ENCODE measurements around the gene KDM6B.
A peak's percentile ranks its signal among the peaks of the same experiment; 100 is the strongest.

Gene KDM6B

DNA sequence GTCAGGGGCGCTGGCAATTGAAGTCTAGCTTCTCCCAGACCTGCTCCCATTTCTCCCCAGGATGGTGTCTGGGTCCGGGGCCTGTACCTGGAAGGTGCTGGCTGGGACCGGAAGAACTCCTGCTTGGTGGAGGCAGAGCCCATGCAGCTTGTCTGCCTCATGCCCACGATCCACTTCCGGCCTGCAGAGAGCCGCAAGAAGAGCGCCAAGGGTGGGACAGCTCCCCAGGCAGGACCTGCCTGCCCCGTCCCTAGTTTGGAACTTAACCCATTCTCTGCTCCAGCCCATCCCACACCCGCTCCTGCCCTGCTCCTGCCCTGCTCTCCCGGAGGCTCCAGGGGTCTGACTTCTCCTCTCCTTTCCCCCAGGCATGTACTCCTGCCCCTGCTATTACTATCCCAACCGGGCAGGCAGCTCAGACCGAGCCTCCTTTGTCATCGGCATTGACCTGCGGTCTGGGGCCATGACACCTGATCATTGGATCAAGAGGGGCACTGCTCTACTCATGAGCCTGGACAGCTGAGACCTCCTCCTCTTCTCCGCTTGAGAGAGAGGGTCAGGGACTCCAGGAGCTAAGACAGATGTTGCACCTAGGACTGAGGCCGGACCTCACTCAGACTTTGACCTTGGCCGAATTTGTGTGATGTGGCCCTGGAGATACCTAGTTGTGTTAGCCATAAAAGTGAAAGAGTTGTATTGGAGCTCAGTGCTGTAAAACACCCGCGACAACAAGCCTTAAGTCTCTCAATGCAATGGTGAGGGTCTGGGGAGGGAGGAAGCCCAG, 814 bp upstream of the KDM6B start:
- TF ChIP-seq ZNF626 (tag by site-specific recombination; IDR thresholded peaks at IDR 0.05) = no peak
- TF ChIP-seq OVOL3 (tag by site-specific recombination; IDR thresholded peaks at IDR 0.05) = no peak
- peak; percentile 13; the same call in 1 of the 2 replicates for TF ChIP-seq ZBTB17 (tag by site-specific recombination; IDR thresholded peaks at IDR 0.05)
- TF ChIP-seq BCL11A (tag by site-specific recombination; IDR thresholded peaks at IDR 0.05; ENCODE audit: low read depth) = no peak
- no peak for TF ChIP-seq GFI1B (tag by site-specific recombination; IDR thresholded peaks at IDR 0.05)
- TF ChIP-seq BCL11B (tag by site-specific recombination; IDR thresholded peaks at IDR 0.05; ENCODE audit: low read depth) = 0 out of 2 replicates have a peak, but pooled peaks have one; percentile 24
- Histone ChIP-seq H3K4me1 (ENCODE audit: control insufficient read depth, insufficient read depth, low read length) (peaks cover 17% of the 10 kb centered on the region), H3K36me3 (ENCODE audit: control insufficient read depth in 2 of 2, insufficient read depth in 1 of 2, low read length in 2 of 2) (no peaks in the 10 kb centered on the region), H3K27ac (ENCODE audit: extremely low read depth, low read depth, low read length) (no peak overlapping the region; the same call in 1 of the 2 replicates), H3K9me3 (ENCODE audit: control insufficient read depth, insufficient read depth, low read depth, low read length) (no peaks in the 10 kb centered on the region), H3K4me3 (ENCODE audit: low read depth, low read length) (no peak overlapping the region)
- CTCF ChIA-PET = interaction anchor here (0.6 to 3.4 kb wide), 18 partner anchors 8 to 225 kb away, joined by 3 to 15 read pairs (median 6); no protein-coding TSS in a partner anchor
- POLR2A ChIA-PET = interaction anchor here (1.0 to 6.1 kb wide), 4 partner anchors 11 to 98 kb away, joined by 3 to 56 read pairs (median 24); partner anchors contain the start of genes CNTROB, CYB5D1, NAA38 and RNF227

DNA sequence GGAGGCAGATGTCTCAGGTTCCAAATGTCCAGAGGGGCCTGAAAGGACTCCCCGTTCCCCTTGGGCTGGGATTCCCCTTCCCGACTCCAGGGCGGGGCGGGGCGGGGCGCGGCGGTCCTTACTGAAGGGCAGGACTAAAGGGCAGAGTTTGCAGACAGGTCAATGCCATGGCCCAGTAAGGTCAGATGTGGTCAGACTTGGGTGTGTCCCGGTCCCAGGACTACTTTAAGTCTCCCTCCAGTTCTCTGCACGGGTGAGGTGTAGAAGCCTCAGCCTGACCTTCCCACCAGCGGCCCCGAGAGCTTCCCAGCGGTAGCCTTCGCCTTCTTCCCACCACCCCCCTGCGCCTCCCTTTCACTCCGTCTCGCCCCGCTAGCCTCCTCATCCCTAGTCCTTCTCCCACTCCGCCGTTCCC, 532 bp downstream of the KDM6B start:
- POLR2A ChIA-PET = interaction anchor here (0.6 to 6.1 kb wide), 11 partner anchors 9 to 517 kb away, joined by 3 to 56 read pairs (median 3); partner anchors contain the start of genes CNTROB, CYB5D1, NAA38 and TMEM88
- peaks cover 21% of the 10 kb centered on the region for H3K4me1 ChIP-seq (ENCODE audit: control insufficient read depth, insufficient read depth, low read length)
- CTCF ChIA-PET = interaction anchor here (0.6 to 3.4 kb wide), 33 partner anchors 8 to 218 kb away, joined by 3 to 16 read pairs (median 5); partner anchors contain the start of gene NAA38
- TF ChIP-seq ZNF791 (tag by site-specific recombination; IDR thresholded peaks at IDR 0.05) = no peak
- peak; percentile 57; the same call in 1 of the 2 replicates for TF ChIP-seq HIC1 (tag by site-specific recombination; IDR thresholded peaks at IDR 0.05)
- 0 out of 2 replicates have a peak, but pooled peaks have one; percentile 1 for TF ChIP-seq ZNF23 (tag by site-specific recombination; IDR thresholded peaks at IDR 0.05; ENCODE audit: borderline replicate concordance)
- TF ChIP-seq SALL2 (tag by site-specific recombination; IDR thresholded peaks at IDR 0.05; ENCODE audit: borderline replicate concordance) = no peak
- peak; percentile 72 for TF ChIP-seq BCL11B (tag by site-specific recombination; IDR thresholded peaks at IDR 0.05; ENCODE audit: low read depth)
- TF ChIP-seq PRDM1 (tag by site-specific recombination; IDR thresholded peaks at IDR 0.05) = 0 out of 2 replicates have a peak, but pooled peaks have one; percentile 35
- TF ChIP-seq KLF8 (tag by site-specific recombination; IDR thresholded peaks at IDR 0.05) = peak; percentile 47; the same call in 1 of the 2 replicates
- peak; percentile 40; the same call in 1 of the 2 replicates for TF ChIP-seq ZBTB10 (tag by site-specific recombination; IDR thresholded peaks at IDR 0.05)
- TF ChIP-seq ZNF366 (tag by site-specific recombination; conservative IDR thresholded peaks at IDR 0.05) = 0 out of 2 replicates have a peak, but pooled peaks have one; percentile 62
- peak; percentile 6; the same call in 1 of the 2 replicates for TF ChIP-seq KLF7 (tag by site-specific recombination; IDR thresholded peaks at IDR 0.05; ENCODE audit: borderline replicate concordance)
- TF ChIP-seq KLF1 (tag by site-specific recombination; IDR thresholded peaks at IDR 0.05) = peak; percentile 68; the same call in 1 of the 2 replicates
- peak; percentile 65; the same call in 1 of the 2 replicates for TF ChIP-seq ZNF76 (tag by site-specific recombination; IDR thresholded peaks at IDR 0.05; ENCODE audit: borderline replicate concordance, low read depth)
- peak; percentile 67; the same call in 1 of the 2 replicates for TF ChIP-seq BCL11A (tag by site-specific recombination; IDR thresholded peaks at IDR 0.05; ENCODE audit: low read depth)
- no peak for TF ChIP-seq ZNF768 (tag by site-specific recombination; IDR thresholded peaks at IDR 0.05)
- no peak for TF ChIP-seq ZNF747 (tag by site-specific recombination; IDR thresholded peaks at IDR 0.05)
- peak; percentile 10; the same call in 1 of the 2 replicates for TF ChIP-seq ZBTB8A (tag by site-specific recombination; IDR thresholded peaks at IDR 0.05)
- peak; percentile 88; the same call in 1 of the 2 replicates for TF ChIP-seq IKZF3 (tag by site-specific recombination; IDR thresholded peaks at IDR 0.05)
- TF ChIP-seq SP3 (tag by site-specific recombination; IDR thresholded peaks at IDR 0.05) = peak; percentile 8; the same call in 1 of the 2 replicates
- no peaks in the 10 kb centered on the region for H3K36me3 ChIP-seq (ENCODE audit: control insufficient read depth in 2 of 2, insufficient read depth in 1 of 2, low read length in 2 of 2)
- peak overlapping the region; percentile 55 for H3K4me3 ChIP-seq (ENCODE audit: low read depth, low read length)
- H3K27ac ChIP-seq (ENCODE audit: extremely low read depth, low read depth, low read length) = peak overlapping the region; percentile 100; the same call in 1 of the 2 replicates
- no peaks in the 10 kb centered on the region for H3K9me3 ChIP-seq (ENCODE audit: control insufficient read depth, insufficient read depth, low read depth, low read length)
